ENCODE measurements around the gene KL.

The KL gene

GRCh38 chr13:33115274-33115673, 99.1 kb downstream of the KL start:
- DNase-seq, result no peak
